Measurements from ENCODE around the gene FLT3LG.

Gene FLT3LG

DNA sequence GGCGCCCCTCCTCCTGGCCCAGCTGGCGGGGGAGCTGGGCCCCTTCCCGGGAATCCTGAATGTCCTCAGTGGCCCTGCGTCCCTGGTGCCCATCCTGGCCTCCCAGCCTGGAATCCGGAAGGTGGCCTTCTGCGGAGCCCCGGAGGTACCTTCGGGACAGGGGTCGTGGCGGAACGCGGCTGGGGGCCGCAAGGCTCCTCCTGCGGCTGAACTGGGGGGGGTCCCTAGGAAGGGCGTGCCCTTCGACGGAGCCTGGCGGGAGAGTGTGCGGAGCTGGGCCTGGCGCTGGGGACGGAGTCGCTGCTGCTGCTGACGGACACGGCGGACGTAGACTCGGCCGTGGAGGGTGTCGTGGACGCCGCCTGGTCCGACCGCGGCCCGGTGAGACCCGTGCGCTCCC, 12.4 kb upstream of the FLT3LG start:
- no peaks in the 10 kb centered on the region for H3K79me1 ChIP-seq (ENCODE audit: low read length)
- no peaks in the 10 kb centered on the region for H3K79me2 ChIP-seq (ENCODE audit: control insufficient read depth, insufficient read depth, low read length, poor library complexity)
- no CpG with 5 or more reads among the region's 37 CpGs for WGBS (ENCODE audit: extremely low coverage, insufficient coverage, insufficient read length)
- H2BK12ac ChIP-seq (ENCODE audit: low read length) = no peak overlapping the region
- no peak overlapping the region for H3K4me2 ChIP-seq (ENCODE audit: low read length)
- DNase-seq = no peak
- no peak overlapping the region for H2AK5ac ChIP-seq (ENCODE audit: low read length)
- H3K18ac ChIP-seq (ENCODE audit: low read length) = no peak overlapping the region
- H3K4ac ChIP-seq (ENCODE audit: low read depth, low read length) = no peak overlapping the region
- H3K14ac ChIP-seq (ENCODE audit: low read length) = no peak overlapping the region
- no peak overlapping the region for H4K12ac ChIP-seq (ENCODE audit: low read depth, low read length)
- H2BK120ac ChIP-seq (ENCODE audit: insufficient read depth, low read length, poor library complexity) = no peak overlapping the region
- no peak overlapping the region for H3K23ac ChIP-seq (ENCODE audit: low read length)
- H3K4me1 ChIP-seq (ENCODE audit: control insufficient read depth in 1 of 2, insufficient read depth in 2 of 2, low read length in 2 of 2) = peaks cover 0 to 7% of the 10 kb centered on the region in 2 experiments
- H3K27me3 ChIP-seq (ENCODE audit: insufficient read depth, low read length) = no peaks in the 10 kb centered on the region
- no peak overlapping the region for H2AFZ ChIP-seq (ENCODE audit: insufficient read depth, low read length, poor library complexity)
- H4K8ac ChIP-seq (ENCODE audit: low read depth, low read length) = no peak overlapping the region
- no peak overlapping the region for H3K27ac ChIP-seq (ENCODE audit: low read depth, low read length)
- H3K4me3 ChIP-seq (ENCODE audit: low read depth, low read length) = no peak overlapping the region
- H3K9me3 ChIP-seq (ENCODE audit: insufficient read depth, low read depth, low read length) = no peaks in the 10 kb centered on the region
- no peak overlapping the region for H3K9ac ChIP-seq (ENCODE audit: low read length)
- peaks cover 29 to 43% of the 10 kb centered on the region in 2 experiments for H3K36me3 ChIP-seq (ENCODE audit: control insufficient read depth in 1 of 2, insufficient read depth in 2 of 2, low read length in 2 of 2)
- H2BK5ac ChIP-seq (ENCODE audit: low read depth, low read length, poor library complexity) = no peak overlapping the region
- H4K91ac ChIP-seq (ENCODE audit: low read depth, low read length) = no peak overlapping the region

- Histone ChIP-seq H3K4ac (ENCODE audit: low read depth, low read length) (no peak overlapping the region), H2AK5ac (ENCODE audit: low read length) (no peak overlapping the region), H3K9me3 (ENCODE audit: insufficient read depth, low read depth, low read length) (no peaks in the 10 kb centered on the region), H3K9ac (ENCODE audit: low read length) (no peak overlapping the region), H3K79me1 (ENCODE audit: low read length) (no peaks in the 10 kb centered on the region), H4K8ac (ENCODE audit: low read depth, low read length) (no peak overlapping the region), H3K79me2 (ENCODE audit: control insufficient read depth, insufficient read depth, low read length, poor library complexity) (no peaks in the 10 kb centered on the region), H3K27ac (ENCODE audit: low read depth, low read length) (no peak overlapping the region), H3K27me3 (ENCODE audit: insufficient read depth, low read length) (no peaks in the 10 kb centered on the region), H3K4me2 (ENCODE audit: low read length) (no peak overlapping the region), H3K4me1 (ENCODE audit: control insufficient read depth in 1 of 2, insufficient read depth in 2 of 2, low read length in 2 of 2) (peaks cover 0 to 7% of the 10 kb centered on the region in 2 experiments), H3K14ac (ENCODE audit: low read length) (no peak overlapping the region), H3K23ac (ENCODE audit: low read length) (no peak overlapping the region), H2BK120ac (ENCODE audit: insufficient read depth, low read length, poor library complexity) (no peak overlapping the region), H2AFZ (ENCODE audit: insufficient read depth, low read length, poor library complexity) (no peak overlapping the region), H3K36me3 (ENCODE audit: control insufficient read depth in 1 of 2, insufficient read depth in 2 of 2, low read length in 2 of 2) (peaks cover 29 to 48% of the 10 kb centered on the region in 2 experiments), H3K18ac (ENCODE audit: low read length) (no peak overlapping the region), H3K4me3 (ENCODE audit: low read depth, low read length) (no peak overlapping the region), H2BK12ac (ENCODE audit: low read length) (no peak overlapping the region), H2BK5ac (ENCODE audit: low read depth, low read length, poor library complexity) (no peak overlapping the region), H4K91ac (ENCODE audit: low read depth, low read length) (no peak overlapping the region), H4K12ac (ENCODE audit: low read depth, low read length) (no peak overlapping the region)
- DNase-seq = no peak
- WGBS (ENCODE audit: extremely low coverage, insufficient coverage, insufficient read length) = no CpG with 5 or more reads among the region's 12 CpGs
Observed at GRCh38 chr19:49462492-49462891, 11.5 kb upstream of the FLT3LG start.

- WGBS (ENCODE audit: extremely low coverage, insufficient coverage, insufficient read length) = no CpG with 5 or more reads among the region's 39 CpGs
- no peak overlapping the region for H3K4me2 ChIP-seq (ENCODE audit: low read length)
- H2AFZ ChIP-seq (ENCODE audit: insufficient read depth, low read length, poor library complexity) = no peak overlapping the region
- peaks cover 34 to 53% of the 10 kb centered on the region in 2 experiments for H3K36me3 ChIP-seq (ENCODE audit: control insufficient read depth in 1 of 2, insufficient read depth in 2 of 2, low read length in 2 of 2)
- H2BK120ac ChIP-seq (ENCODE audit: insufficient read depth, low read length, poor library complexity) = no peak overlapping the region
- H4K8ac ChIP-seq (ENCODE audit: low read depth, low read length) = no peak overlapping the region
- H3K4me1 ChIP-seq (ENCODE audit: control insufficient read depth in 1 of 2, insufficient read depth in 2 of 2, low read length in 2 of 2) = no peaks in the 10 kb centered on the region
- H3K79me1 ChIP-seq (ENCODE audit: low read length) = no peaks in the 10 kb centered on the region
- H4K91ac ChIP-seq (ENCODE audit: low read depth, low read length) = no peak overlapping the region
- H4K12ac ChIP-seq (ENCODE audit: low read depth, low read length) = no peak overlapping the region
- H2BK12ac ChIP-seq (ENCODE audit: low read length) = no peak overlapping the region
- H3K14ac ChIP-seq (ENCODE audit: low read length) = no peak overlapping the region
- H3K4ac ChIP-seq (ENCODE audit: low read depth, low read length) = no peak overlapping the region
- no peaks in the 10 kb centered on the region for H3K27me3 ChIP-seq (ENCODE audit: insufficient read depth, low read length)
- no peaks in the 10 kb centered on the region for H3K79me2 ChIP-seq (ENCODE audit: control insufficient read depth, insufficient read depth, low read length, poor library complexity)
- no peak overlapping the region for H3K9ac ChIP-seq (ENCODE audit: low read length)
- H3K4me3 ChIP-seq (ENCODE audit: low read depth, low read length) = no peak overlapping the region
- H2BK5ac ChIP-seq (ENCODE audit: low read depth, low read length, poor library complexity) = no peak overlapping the region
- no peak overlapping the region for H3K27ac ChIP-seq (ENCODE audit: low read depth, low read length)
- H3K18ac ChIP-seq (ENCODE audit: low read length) = no peak overlapping the region
- H2AK5ac ChIP-seq (ENCODE audit: low read length) = no peak overlapping the region
- no peak overlapping the region for H3K23ac ChIP-seq (ENCODE audit: low read length)
- DNase-seq = no peak
- H3K9me3 ChIP-seq (ENCODE audit: insufficient read depth, low read depth, low read length) = no peaks in the 10 kb centered on the region
Observed at GRCh38 chr19:49463960-49464740, 9.9 kb upstream of the FLT3LG start.

- Histone ChIP-seq H3K9ac (ENCODE audit: low read length) (no peak overlapping the region), H3K14ac (ENCODE audit: low read length) (no peak overlapping the region), H2BK120ac (ENCODE audit: insufficient read depth, low read length, poor library complexity) (no peak overlapping the region), H3K4ac (ENCODE audit: low read depth, low read length) (no peak overlapping the region), H3K23ac (ENCODE audit: low read length) (no peak overlapping the region), H3K4me1 (ENCODE audit: control insufficient read depth in 1 of 2, insufficient read depth in 2 of 2, low read length in 2 of 2) (no peaks in the 10 kb centered on the region), H3K18ac (ENCODE audit: low read length) (no peak overlapping the region), H2AFZ (ENCODE audit: insufficient read depth, low read length, poor library complexity) (no peak overlapping the region), H3K4me3 (ENCODE audit: low read depth, low read length) (no peak overlapping the region), H3K27ac (ENCODE audit: low read depth, low read length) (no peak overlapping the region), H3K27me3 (ENCODE audit: insufficient read depth, low read length) (no peaks in the 10 kb centered on the region), H4K8ac (ENCODE audit: low read depth, low read length) (no peak overlapping the region), H3K9me3 (ENCODE audit: insufficient read depth, low read depth, low read length) (no peaks in the 10 kb centered on the region), H2BK5ac (ENCODE audit: low read depth, low read length, poor library complexity) (no peak overlapping the region), H3K79me1 (ENCODE audit: low read length) (no peaks in the 10 kb centered on the region), H3K79me2 (ENCODE audit: control insufficient read depth, insufficient read depth, low read length, poor library complexity) (no peaks in the 10 kb centered on the region), H4K12ac (ENCODE audit: low read depth, low read length) (no peak overlapping the region), H2AK5ac (ENCODE audit: low read length) (no peak overlapping the region), H3K36me3 (ENCODE audit: control insufficient read depth in 1 of 2, insufficient read depth in 2 of 2, low read length in 2 of 2) (peaks cover 40 to 57% of the 10 kb centered on the region in 2 experiments), H3K4me2 (ENCODE audit: low read length) (no peak overlapping the region), H4K91ac (ENCODE audit: low read depth, low read length) (no peak overlapping the region), H2BK12ac (ENCODE audit: low read length) (no peak overlapping the region)
- WGBS (ENCODE audit: extremely low coverage, insufficient coverage, insufficient read length) = no CpG with 5 or more reads among the region's 3 CpGs
- DNase-seq = no peak
Observed at GRCh38 chr19:49465371-49465770, 8.6 kb upstream of the FLT3LG start.
